Stimulated activated CD8-positive, alpha-beta memory T cell treated with anti-CD3 and anti-CD28 coated beads, Interleukin-4, amount 100 ng/mL, for 1 hour (primary cell): ENCODE measurements around the gene FXYD7.

Source experiments
- DNase-seq, 2 donors: peaks; one replicate each; pipeline ENCODE4 v3.0.0-alpha.2; 2020; ENCODE audit warnings: low read depth in 2 of 2, low spot score in 1 of 2

FXYD7 gene

GRCh38 chr19:35162471-35163326 is 19.6 kb downstream of the FXYD7 start:
- no peak for DNase-seq

- DNase-seq = no peak
Observed at GRCh38 chr19:35164418-35164817, 21.4 kb downstream of the FXYD7 start.

- no peak for DNase-seq
Observed at GRCh38 chr19:35165200-35166058, 22.4 kb downstream of the FXYD7 start.

- DNase-seq = no peak
Observed at GRCh38 chr19:35166100-35167063, 23.3 kb downstream of the FXYD7 start.

- no peak for DNase-seq
Observed at GRCh38 chr19:35167251-35168119, 24.4 kb downstream of the FXYD7 start.

GRCh38 chr19:35168196-35168595 is 25.1 kb downstream of the FXYD7 start:
- DNase-seq = no peak

GRCh38 chr19:35169221-35169995 is 26.4 kb downstream of the FXYD7 start:
- no peak for DNase-seq

GRCh38 chr19:35170359-35171061 is 27.5 kb downstream of the FXYD7 start:
- DNase-seq = no peak

GRCh38 chr19:35171730-35172129 is 28.7 kb downstream of the FXYD7 start:
- no peak for DNase-seq

GRCh38 chr19:35174226-35174625 is 31.2 kb downstream of the FXYD7 start:
- DNase-seq = no peak

GRCh38 chr19:35176181-35176570 is 33.1 kb downstream of the FXYD7 start:
- no peak for DNase-seq

GRCh38 chr19:35177377-35178274 is 34.6 kb downstream of the FXYD7 start:
- no peak for DNase-seq

GRCh38 chr19:35178701-35179100 is 35.6 kb downstream of the FXYD7 start:
- DNase-seq = no peak

GRCh38 chr19:35179830-35180229 is 36.8 kb downstream of the FXYD7 start:
- DNase-seq = no peak

- no peak for DNase-seq
Observed at GRCh38 chr19:35181387-35181786, 38.3 kb downstream of the FXYD7 start.

- no peak for DNase-seq
Observed at GRCh38 chr19:35184267-35184666, 41.2 kb downstream of the FXYD7 start.

GRCh38 chr19:35184884-35185283 is 41.8 kb downstream of the FXYD7 start:
- DNase-seq = no peak
